Measurements from ENCODE around the gene ARHGAP28.

The ARHGAP28 gene

GRCh38 chr18:6877288-6877687 lies 147.8 kb downstream of the ARHGAP28 start:
- TF ChIP-seq, protein P1, sequence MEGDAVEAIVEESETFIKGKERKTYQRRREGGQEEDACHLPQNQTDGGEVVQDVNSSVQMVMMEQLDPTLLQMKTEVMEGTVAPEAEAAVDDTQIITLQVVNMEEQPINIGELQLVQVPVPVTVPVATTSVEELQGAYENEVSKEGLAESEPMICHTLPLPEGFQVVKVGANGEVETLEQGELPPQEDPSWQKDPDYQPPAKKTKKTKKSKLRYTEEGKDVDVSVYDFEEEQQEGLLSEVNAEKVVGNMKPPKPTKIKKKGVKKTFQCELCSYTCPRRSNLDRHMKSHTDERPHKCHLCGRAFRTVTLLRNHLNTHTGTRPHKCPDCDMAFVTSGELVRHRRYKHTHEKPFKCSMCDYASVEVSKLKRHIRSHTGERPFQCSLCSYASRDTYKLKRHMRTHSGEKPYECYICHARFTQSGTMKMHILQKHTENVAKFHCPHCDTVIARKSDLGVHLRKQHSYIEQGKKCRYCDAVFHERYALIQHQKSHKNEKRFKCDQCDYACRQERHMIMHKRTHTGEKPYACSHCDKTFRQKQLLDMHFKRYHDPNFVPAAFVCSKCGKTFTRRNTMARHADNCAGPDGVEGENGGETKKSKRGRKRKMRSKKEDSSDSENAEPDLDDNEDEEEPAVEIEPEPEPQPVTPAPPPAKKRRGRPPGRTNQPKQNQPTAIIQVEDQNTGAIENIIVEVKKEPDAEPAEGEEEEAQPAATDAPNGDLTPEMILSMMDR (IDR thresholded peaks at IDR 0.05; ENCODE audit: low read depth, low read length), result no peak
- DNase-seq (ENCODE audit: extremely low read depth, low read depth), result no peak

- DNase-seq (ENCODE audit: extremely low read depth, low read depth), result no peak
- TF ChIP-seq, protein P1 (IDR thresholded peaks at IDR 0.05; ENCODE audit: low read depth, low read length), result no peak
Measured at GRCh38 chr18:6878556-6879297, 149.2 kb downstream of the ARHGAP28 start.

DNA sequence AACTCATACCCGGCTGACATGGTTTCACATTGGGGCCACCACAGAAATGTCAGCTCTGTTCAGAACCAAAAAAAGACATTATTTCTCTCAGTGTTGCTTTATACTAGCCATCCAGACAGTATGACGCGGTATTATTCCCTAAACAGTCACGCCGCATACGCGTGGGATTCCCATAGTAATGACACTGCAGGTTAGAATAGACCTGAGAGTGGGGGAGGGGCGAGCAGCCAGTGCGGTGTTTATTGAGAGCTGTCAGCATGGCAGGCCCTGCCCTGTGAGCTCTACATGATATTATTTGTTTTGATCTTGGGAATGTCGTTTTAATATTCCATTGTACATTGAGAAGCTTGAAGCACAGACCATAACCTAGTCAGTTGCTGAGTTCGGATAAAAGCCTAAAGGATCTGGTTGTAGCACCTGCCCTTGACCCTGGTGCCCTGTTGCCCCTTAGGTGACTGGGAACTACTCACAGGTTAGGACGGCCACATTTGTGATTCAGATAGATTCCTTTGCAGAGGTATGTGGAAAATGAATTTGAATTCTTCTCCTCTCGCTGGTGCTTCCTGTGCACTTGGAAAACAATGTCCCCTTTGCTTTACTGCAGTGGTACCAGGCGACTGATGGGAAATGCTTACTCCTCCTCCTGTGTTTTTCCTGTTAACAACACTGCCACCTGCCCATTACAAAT lies 150.1 kb downstream of the ARHGAP28 start:
- DNase-seq (ENCODE audit: extremely low read depth, low read depth), result no peak
- TF ChIP-seq, protein P1 (IDR thresholded peaks at IDR 0.05; ENCODE audit: low read depth, low read length), result no peak

DNA sequence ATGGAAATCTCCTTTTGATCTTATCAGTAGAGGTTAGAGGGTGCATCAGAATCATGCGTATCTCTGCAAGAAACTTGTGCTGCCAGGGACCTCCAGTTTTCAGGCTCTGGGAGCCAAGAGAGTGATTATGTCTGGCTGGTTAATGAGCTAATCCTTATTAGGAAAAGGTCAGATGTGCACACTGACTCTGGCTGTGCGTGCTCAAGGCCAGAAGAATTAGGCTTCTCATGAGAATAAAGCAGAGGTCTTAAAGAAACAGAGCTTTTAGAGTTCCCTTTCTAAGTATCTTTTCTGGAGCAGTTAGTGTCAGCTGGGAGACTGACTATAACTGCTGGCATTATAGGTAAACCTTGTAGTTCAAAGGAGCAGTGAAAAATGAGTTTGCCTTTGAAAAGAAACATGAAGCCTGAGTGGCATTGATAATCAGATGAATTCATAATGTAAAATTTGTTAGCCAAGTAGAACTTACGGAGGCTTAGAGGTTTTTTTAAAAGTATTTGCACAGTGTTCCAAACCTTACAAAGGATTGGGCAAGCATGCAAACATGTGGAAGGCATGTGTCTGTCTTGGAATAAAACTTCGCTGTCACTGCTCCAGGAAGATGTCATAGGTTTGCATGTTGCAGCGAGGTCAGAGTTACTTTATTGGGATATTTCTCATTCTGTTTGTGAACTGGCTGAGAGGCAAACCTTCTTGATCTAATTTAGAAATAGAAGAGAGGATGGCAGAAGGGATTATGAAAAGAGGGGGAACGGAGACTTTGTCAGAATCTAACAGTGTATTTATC lies 151.7 kb downstream of the ARHGAP28 start:
- TF ChIP-seq, protein P1 (IDR thresholded peaks at IDR 0.05; ENCODE audit: low read depth, low read length), result no peak
- DNase-seq (ENCODE audit: extremely low read depth, low read depth), result peak; percentile 16

GRCh38 chr18:6882401-6882800 lies 152.9 kb downstream of the ARHGAP28 start:
- TF ChIP-seq, protein P1 (IDR thresholded peaks at IDR 0.05; ENCODE audit: low read depth, low read length), result no peak
- no peak for DNase-seq (ENCODE audit: extremely low read depth, low read depth)

- no peak for DNase-seq (ENCODE audit: extremely low read depth, low read depth)
- TF ChIP-seq, protein P1 (IDR thresholded peaks at IDR 0.05; ENCODE audit: low read depth, low read length), result no peak
Measured at GRCh38 chr18:6885006-6885481, 155.5 kb downstream of the ARHGAP28 start.

Data from AG09319 (cell line).